Measurements from ENCODE around the gene MEAK7. TPM values are rescaled to one million over a fixed set of nuclear protein-coding genes. Genes with fewer than 3 reads are reported as not detected.

MEAK7 gene
- total and polyA plus RNA-seq, 3 donors from 2014 or later, result 11.2 to 20.0 (median 14.3) TPM

DNA sequence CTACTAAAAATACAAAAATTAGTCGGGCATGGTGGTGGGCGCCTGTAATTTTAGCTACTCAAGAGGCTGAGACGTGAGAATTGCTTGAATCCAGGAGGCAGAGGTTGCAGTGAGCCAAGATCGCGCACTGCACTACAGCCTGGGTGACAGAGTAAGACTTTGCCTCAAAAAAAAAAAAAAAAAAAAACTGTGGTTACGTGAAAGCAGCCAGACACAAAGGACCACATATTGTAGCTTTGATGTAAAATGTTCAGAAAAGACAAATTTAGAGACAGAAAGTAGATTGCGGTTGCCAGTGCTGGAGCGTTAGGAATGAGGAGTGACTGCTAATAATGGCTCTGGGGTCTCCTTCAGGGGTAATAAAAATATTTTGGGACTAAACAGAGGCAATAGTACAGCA is 4.0 kb upstream of the MEAK7 start:
- Histone ChIP-seq H3K4me3 (no peak overlapping the region), H3K27me3 (no peaks in the 10 kb centered on the region), H3K9me3 (no peaks in the 10 kb centered on the region), H3K36me3 (ENCODE audit: low read depth, missing control alignments) (no peaks in the 10 kb centered on the region), H3K4me1 (peaks cover 14% of the 10 kb centered on the region), H3K27ac (no peak overlapping the region)
- no peak for DNase-seq
- no peak for TF ChIP-seq POLR2A (IDR thresholded peaks at IDR 0.05)
- TF ChIP-seq, protein P1, sequence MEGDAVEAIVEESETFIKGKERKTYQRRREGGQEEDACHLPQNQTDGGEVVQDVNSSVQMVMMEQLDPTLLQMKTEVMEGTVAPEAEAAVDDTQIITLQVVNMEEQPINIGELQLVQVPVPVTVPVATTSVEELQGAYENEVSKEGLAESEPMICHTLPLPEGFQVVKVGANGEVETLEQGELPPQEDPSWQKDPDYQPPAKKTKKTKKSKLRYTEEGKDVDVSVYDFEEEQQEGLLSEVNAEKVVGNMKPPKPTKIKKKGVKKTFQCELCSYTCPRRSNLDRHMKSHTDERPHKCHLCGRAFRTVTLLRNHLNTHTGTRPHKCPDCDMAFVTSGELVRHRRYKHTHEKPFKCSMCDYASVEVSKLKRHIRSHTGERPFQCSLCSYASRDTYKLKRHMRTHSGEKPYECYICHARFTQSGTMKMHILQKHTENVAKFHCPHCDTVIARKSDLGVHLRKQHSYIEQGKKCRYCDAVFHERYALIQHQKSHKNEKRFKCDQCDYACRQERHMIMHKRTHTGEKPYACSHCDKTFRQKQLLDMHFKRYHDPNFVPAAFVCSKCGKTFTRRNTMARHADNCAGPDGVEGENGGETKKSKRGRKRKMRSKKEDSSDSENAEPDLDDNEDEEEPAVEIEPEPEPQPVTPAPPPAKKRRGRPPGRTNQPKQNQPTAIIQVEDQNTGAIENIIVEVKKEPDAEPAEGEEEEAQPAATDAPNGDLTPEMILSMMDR (IDR thresholded peaks at IDR 0.05), result no peak
- 78 to 80% methylated on average over 8 of the region's 8 CpGs for WGBS, 2 donors
- intact Hi-C loops (cut with DNase I; ENCODE audit: low total_unique reads), result loop anchor here (5.0 kb wide), 1 partner anchor 219 kb away; no protein-coding TSS in a partner anchor

DNA sequence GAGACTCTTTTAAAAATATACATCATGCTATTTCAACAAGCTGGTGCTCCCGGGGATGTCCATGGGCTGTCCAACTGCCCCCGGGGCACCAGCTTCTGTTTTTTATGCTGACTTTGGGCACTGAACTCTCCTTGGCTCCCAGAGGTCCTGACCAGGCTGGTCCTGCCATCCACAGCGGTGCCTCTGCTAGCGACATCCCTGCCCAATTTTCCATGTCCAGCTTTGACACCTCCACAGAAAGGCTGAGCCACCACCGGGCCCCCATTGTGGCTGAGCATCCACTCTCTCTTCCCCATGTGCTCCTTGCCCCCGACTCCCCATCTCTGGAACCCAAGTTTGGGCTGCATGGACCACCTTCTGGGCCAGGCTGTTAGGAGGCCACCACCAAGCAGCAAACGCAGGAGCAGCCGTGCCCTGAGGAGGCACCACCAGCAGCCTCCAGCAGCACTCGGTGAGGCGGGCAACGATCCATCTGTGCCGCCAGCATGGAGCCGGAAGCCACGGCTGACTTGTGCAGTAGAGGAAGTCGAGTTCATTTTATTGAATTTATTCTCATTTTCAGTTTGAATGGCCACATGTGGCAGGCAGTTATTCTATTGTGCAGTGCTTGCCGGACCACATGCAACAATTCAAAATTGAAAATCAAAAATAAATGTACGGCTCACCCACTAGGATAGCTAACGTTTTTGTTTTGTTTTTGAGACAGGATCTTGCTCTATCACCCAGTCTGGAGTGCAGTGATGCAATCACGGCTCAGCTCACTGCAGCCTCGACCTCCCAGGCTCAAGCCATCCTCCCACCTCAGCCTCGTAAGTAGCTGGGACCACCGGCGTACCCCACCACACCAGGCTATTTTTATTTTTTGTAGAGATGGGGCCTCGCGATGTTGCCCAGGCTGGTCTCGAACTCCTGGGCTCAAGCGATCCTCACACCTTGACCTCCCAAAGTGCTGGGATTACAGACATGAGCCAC is 2.8 kb upstream of the MEAK7 start:
- Histone ChIP-seq H3K27ac (no peak overlapping the region), H3K9me3 (no peaks in the 10 kb centered on the region), H3K36me3 (ENCODE audit: low read depth, missing control alignments) (no peaks in the 10 kb centered on the region), H3K27me3 (no peaks in the 10 kb centered on the region), H3K4me3 (no peak overlapping the region), H3K4me1 (peaks cover 14% of the 10 kb centered on the region)
- no peak for TF ChIP-seq POLR2A (IDR thresholded peaks at IDR 0.05)
- TF ChIP-seq, protein P1 (IDR thresholded peaks at IDR 0.05), result no peak
- intact Hi-C loops (cut with DNase I; ENCODE audit: low total_unique reads), result loop anchor here (5.0 kb wide), 1 partner anchor 220 kb away; no protein-coding TSS in a partner anchor
- 85 to 88% methylated on average over 24 to 27 of the region's 27 CpGs for WGBS, 2 donors
- no peak for DNase-seq

DNA sequence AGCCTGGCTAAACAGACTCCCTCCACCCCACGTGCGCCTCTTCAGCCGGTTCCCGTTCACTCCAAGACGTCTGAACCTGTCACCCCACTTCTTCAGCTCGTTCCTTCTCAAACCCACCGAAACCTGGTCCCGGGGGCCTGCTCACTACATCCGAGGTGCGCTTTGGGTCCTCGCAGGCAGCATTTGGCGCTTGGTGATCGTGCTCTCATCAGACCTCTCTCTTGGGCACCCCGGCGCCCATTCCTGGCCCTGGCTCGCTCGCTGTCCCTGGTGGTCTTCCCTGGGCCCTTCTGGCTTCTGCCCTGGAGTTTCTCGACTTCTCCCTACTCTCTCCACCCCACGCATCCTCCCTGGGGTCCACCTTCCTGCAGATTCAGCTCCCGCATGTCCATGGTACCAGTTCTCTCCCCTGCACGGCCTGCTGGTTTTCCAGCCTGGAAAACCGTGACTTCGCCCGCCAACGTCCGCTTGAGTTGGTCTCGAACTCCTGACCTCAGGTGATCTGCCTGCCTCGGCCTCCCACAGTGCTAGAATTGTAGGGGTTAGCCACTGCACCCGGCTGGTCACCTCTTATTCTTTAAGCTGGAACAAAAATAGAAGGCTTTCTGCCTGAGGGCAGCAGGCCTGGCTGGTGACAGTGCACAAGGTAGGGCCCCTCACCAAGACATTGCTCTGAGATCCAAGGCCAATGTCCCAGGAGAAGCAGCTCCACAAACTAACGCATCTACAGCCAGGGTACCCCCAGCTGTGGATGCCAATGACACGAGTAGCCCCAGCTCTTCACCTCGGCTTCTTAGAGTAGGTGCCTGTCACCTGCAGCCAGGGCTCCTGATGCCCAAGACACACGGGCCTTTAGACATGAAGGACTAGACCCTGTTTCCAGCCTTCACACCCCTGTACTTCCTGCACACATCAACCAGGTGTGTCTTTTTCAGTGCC is 1.1 kb upstream of the MEAK7 start:
- 56 to 63% methylated on average over 27 to 33 of the region's 33 CpGs for WGBS, 2 donors
- TF ChIP-seq, protein P1 (IDR thresholded peaks at IDR 0.05), result no peak
- TF ChIP-seq POLR2A (IDR thresholded peaks at IDR 0.05), result no peak
- no peak for DNase-seq
- Histone ChIP-seq H3K9me3 (no peaks in the 10 kb centered on the region), H3K36me3 (ENCODE audit: low read depth, missing control alignments) (no peaks in the 10 kb centered on the region), H3K27me3 (no peaks in the 10 kb centered on the region), H3K27ac (peak overlapping the region in 1 of 2 donors; percentile 25), H3K4me1 (peaks cover 14% of the 10 kb centered on the region), H3K4me3 (peak overlapping the region; percentile 82 to 83)
- intact Hi-C loops (cut with DNase I; ENCODE audit: low total_unique reads), result loop anchor here (5.0 kb wide), 1 partner anchor 222 kb away; no protein-coding TSS in a partner anchor

DNA sequence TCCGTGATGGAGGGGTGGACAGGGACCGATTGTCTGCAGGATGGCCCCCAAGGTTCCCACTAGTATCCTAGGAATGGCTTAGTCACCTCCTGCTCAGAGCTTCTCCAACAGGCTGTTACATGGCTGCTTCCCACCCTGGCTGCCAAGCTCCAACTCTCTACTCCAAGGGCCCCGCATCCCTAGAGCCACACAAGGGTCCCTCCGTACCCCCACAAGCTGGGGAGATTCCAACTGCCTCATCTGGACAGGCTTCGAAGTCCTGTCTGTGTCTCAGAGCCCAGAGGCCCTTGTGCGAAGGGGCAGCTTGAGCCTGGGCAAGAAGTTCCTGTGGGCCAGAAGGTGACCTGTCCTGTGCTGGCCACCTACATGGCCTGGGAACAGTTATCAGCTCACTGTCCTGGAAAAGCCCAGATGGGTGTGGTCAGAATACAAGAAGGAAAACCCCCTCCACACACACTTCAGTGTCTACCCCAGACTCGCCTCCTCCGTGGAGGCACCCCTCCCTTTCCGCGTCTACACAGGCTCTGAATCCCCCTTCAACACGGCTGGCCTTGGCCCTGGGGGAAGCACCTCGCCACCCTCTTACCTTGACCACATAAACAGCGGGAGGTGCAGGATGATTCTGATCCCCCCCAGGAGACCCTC is 586 bp downstream of the MEAK7 start:
- TF ChIP-seq, protein P1 (IDR thresholded peaks at IDR 0.05), result no peak
- no peak for TF ChIP-seq POLR2A (IDR thresholded peaks at IDR 0.05)
- intact Hi-C loops (cut with DNase I; ENCODE audit: low total_unique reads), result no loop called here
- peaks cover 14% of the 10 kb centered on the region for H3K4me1 ChIP-seq
- H3K9me3 ChIP-seq, result no peaks in the 10 kb centered on the region
- no peak for DNase-seq
- H3K27ac ChIP-seq, result peak overlapping the region; percentile 80 to 83
- no peaks in the 10 kb centered on the region for H3K27me3 ChIP-seq
- H3K4me3 ChIP-seq, result peak overlapping the region; percentile 82 to 83
- WGBS, 2 donors, result 20 to 33% methylated on average over 9 to 13 of the region's 13 CpGs
- H3K36me3 ChIP-seq (ENCODE audit: low read depth, missing control alignments), result no peaks in the 10 kb centered on the region

Measured in testis (tissue), 3 donors.